GM21786 (cell line): ENCODE data around the gene TEAD1.

Source experiments
- ATAC-seq: cut with Tn5 transposase; IDR thresholded peaks from one replicate; pipeline ENCODE4 v1.9.1; 2021; ENCODE audit not compliant: unreplicated experiment

TEAD1 gene

GRCh38 chr11:12786450-12786849, 112.2 kb downstream of the TEAD1 start:
- no peak for ATAC-seq

DNA sequence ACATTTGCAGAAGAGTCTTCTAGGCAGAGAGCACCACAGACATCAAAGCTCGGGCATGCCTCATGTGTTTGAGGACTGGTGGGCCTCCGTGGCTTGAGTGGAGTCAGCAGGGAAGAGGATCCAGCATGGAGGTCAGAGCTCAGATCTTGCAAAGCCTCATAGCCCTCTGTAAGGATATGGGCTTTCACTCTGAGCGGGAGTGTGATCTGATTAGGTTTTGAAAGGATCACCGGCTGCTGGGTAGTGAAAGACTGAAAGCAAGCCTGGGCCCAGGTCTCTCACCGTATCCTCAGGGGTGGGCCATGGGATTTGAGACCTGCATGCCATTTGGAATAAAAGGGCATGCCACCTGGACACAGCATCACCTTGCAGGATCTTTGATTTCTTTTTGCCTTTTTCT, 112.7 kb downstream of the TEAD1 start:
- no peak for ATAC-seq

DNA sequence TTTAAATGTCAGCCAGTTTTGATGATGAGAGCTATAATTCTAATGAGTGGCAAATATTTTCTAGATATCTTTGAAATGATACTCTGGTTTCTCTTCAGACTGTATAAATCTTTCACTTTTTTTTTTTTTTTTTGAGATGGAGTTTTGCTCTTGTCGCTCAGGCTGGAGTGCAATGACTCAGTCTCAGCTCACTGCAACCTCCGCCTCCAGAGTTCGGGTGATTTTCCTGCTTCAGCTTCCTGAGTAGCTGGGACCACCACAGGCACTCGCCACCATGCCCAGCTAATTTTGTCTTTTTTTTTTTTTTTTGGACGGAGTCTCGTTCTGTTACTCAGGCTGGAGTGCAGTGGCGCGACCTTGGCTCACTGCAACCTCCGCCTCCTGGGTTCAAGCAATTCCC, 113.6 kb downstream of the TEAD1 start:
- no peak for ATAC-seq

DNA sequence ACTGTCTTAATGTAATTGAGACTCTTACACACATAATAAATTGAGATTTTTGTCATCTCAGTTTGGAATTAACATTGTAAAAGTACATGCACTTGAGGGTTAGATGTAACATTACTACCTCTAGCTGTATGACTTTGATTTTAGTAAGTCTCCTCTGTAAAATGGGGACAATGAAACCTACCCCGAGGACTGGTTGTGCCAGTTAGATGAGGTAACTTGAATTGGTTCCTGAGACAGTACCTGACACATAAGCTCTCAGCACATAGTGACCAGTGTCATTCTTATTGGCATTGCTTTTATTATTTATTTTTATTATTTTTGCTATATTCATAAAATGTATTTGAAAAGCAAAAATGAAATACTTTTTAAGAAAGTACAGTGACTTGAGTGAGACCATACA, 114.8 kb downstream of the TEAD1 start:
- ATAC-seq: no peak

GRCh38 chr11:12789596-12790215, 115.5 kb downstream of the TEAD1 start:
- no peak for ATAC-seq

- ATAC-seq: no peak
These were observed 116.8 kb downstream of the TEAD1 start for GRCh38 chr11:12790861-12791616.

DNA sequence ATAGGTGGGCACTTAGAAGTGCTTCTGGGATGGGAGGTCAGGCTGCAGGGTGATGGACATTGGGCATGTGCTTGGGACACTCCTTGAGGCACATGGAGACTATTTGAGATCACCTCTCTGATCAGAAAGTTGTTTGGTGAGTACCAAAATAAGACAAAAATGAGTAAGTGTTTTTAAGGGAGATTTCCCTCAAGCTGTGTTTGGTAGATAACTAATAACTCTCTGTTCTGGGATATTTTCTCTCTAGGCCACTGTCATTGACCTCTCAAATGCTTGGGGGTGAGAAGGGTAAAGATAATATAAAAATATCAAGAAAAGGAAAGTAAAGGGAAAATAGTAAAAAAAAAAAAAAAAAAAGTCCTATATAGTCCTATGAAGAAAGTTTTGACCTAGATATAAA, 117.8 kb downstream of the TEAD1 start:
- ATAC-seq: no peak

GRCh38 chr11:12792590-12792989, 118.4 kb downstream of the TEAD1 start:
- no peak for ATAC-seq

GRCh38 chr11:12793065-12793464, 118.8 kb downstream of the TEAD1 start:
- ATAC-seq: no peak

GRCh38 chr11:12793506-12793905, 119.3 kb downstream of the TEAD1 start:
- ATAC-seq: no peak

DNA sequence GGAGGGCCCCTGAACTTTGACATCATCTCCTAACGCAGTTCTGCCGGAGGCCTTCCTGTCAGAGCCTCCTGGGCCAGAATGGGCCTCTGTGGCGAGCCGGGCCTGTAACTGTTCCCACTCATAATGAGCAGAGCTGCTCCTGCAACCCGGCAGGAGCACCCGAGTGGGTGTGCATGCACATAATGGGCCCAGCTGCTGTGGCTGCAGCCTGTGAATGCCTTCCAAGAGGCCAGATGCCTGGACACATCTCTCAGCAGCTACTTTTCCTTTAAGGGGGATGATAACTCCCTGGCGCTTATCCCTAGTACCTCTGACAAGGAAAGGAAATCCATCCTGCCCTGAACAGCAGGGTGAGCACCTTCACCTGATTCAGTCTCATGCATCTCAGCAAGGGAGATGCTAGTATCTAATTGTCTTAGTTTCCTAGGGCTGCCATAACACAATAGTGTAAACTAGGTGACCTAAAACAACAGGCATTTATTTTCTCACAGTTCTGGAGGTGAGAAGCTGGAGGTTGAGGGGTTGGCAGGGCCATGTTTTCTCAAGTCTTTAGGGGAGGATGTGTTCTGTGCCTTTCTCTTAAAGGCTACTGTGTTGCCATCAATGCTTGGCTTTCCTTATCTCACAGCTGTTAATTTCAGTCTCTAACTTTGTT, 120.5 kb downstream of the TEAD1 start:
- ATAC-seq: no peak

DNA sequence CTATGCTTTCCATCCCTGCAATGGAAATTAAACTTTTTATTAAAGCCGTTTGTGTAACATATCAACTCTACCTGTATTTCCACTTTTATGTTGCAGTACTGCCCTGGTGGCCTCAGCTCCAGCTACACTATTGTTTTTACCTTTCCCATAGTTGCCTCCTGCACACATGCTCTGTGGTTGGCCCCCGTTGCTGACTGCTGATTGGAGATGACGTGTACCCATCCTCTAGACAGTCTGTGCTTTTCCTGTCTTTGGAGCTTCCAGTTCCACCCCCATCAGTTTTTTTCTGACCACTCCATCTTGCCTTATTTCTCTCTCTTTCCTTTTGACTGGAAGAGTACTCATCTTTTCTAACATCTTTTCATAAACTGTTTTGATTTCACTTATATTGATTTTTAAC, 123.8 kb downstream of the TEAD1 start:
- no peak for ATAC-seq

- no peak for ATAC-seq
These were observed 124.4 kb downstream of the TEAD1 start for GRCh38 chr11:12798609-12799011.

- no peak for ATAC-seq
These were observed 125.2 kb downstream of the TEAD1 start for GRCh38 chr11:12799334-12799835.

- ATAC-seq: no peak
These were observed 125.9 kb downstream of the TEAD1 start for GRCh38 chr11:12800032-12800671.

- no peak for ATAC-seq
These were observed 126.7 kb downstream of the TEAD1 start for GRCh38 chr11:12800871-12801270.

DNA sequence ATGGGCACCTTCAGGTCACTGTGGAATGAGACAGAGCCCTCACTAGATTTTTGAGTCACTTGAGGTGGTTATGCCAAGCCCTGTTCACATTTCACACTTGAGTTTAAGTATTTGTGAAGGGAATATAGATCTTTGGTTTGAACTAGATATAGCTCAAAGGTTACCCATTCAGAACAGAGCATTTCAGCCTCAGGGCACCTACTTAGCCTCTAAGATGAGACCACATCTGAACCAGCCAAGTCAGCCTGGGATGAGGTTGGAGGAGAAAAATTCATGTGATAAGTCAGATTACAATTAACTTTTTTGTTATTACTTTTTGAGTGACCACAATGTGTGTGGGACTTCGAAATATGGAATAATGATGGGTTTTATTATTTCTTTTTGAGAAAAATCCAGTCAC, 127.8 kb downstream of the TEAD1 start:
- ATAC-seq: no peak

DNA sequence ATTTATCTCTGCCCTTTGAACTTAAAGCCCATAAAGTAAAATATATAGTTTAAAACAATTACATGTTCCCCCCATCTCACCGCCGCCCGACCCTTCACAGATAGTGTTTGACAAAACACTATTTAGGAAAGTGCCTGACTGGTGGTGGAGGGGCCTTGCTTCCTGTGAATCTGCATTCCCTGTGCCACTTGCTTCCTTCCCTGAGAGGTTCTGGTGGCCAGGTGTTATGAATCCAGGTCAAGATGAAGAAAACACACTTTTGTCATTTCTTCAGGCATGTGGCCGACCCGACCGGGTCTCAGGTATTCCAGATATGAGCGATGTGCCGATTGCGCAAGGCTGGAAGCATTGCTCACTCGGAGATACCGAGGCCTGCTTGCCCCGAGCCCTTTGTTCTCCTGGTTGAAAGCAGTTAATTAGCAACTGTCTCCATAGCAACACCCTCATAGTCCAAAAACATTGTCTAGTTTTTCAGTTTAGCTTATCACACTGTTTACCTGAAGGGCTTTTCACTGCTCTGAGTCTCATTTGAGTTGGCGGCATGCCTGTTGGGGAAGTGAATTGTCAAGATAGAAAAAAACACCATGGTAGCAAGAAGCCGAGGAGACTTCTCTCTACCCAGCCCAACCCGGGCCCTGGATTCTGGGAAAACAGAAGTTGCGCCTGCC, 128.3 kb downstream of the TEAD1 start:
- no peak for ATAC-seq

DNA sequence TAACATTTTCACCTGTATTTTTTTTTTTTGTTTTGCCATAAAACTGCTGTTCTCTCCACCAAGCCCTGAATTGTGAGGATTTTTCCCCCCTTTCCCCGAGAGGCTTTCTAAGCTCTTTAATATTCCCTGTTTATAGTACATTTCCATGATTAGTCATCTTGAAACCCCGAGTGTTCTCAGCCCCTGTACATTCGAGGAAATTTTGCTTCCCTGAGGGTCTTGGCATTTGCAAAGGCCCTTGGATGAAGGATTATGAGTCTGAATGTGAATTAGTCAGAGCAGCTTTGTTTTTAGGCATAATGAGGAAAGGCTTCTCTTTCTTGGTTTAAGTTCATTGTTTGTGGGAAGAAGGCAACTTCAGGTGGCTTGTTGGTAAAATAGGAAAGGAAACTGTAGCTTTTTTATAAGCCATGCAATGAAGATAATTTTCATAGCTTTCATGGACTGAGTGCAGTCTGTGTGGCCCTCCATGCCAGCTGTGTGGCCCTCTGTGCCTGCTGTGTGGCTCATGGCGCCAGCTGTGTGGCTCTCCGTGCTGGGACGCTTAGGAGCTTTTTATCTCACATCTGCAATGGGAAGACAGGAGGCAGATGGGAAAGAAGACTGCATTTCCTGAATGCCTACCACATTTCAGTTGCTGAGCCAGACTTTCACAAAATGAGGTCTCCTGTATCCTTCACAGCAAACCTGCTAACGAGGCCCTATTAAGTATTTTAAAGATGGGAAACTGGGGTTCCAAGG, 129.0 kb downstream of the TEAD1 start:
- no peak for ATAC-seq

DNA sequence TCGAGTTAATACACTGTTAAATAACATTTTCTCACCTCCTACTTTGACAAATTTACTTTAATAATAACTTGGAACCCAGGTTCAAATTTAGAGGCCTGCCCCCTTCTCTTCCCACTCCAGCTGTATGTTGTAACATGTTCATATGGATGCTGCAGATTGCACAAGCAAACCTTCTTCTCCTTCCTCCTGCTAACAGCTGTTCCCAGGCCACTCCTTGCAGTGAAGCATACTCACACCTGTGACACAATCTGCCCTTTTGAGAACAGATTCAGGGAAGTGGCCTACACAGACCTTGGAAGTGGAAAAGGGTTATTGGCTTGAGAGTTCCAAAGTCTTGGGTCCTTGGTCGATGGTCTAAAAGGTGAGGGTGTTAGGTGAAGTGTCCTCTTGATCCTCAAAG, 131.9 kb downstream of the TEAD1 start:
- no peak for ATAC-seq
